ENCODE data around the gene KCNQ5.

DNA sequence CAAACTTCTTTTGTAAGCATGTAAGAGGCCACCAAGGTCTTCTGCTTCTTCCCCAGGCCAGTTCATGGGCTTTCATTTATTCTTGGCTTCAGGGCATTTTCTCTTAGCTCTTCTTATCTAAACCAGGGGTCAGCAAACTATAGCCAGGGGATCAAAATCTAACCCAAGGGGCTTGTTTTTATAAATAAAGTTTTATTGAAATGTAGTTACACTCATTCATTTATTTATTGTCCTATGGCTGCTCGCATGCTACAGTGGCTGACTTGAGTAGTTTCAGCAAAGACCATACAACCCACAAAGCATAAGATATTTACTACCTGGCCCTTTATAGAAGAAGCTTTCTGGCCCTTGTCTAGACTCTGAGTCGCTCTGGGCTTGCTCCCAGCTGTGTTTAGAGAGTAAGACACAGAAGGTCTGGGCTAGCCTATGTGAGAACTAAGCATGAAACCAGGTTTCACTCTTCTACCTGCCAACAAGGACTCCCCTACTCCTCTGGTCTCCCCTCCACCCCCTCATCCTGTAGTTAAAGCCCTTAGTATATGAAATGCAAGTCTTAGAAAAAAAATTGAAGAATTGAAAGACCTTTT lies 560.2 kb downstream of the KCNQ5 start:
- TF ChIP-seq, protein P1, sequence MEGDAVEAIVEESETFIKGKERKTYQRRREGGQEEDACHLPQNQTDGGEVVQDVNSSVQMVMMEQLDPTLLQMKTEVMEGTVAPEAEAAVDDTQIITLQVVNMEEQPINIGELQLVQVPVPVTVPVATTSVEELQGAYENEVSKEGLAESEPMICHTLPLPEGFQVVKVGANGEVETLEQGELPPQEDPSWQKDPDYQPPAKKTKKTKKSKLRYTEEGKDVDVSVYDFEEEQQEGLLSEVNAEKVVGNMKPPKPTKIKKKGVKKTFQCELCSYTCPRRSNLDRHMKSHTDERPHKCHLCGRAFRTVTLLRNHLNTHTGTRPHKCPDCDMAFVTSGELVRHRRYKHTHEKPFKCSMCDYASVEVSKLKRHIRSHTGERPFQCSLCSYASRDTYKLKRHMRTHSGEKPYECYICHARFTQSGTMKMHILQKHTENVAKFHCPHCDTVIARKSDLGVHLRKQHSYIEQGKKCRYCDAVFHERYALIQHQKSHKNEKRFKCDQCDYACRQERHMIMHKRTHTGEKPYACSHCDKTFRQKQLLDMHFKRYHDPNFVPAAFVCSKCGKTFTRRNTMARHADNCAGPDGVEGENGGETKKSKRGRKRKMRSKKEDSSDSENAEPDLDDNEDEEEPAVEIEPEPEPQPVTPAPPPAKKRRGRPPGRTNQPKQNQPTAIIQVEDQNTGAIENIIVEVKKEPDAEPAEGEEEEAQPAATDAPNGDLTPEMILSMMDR (IDR thresholded peaks at IDR 0.05; ENCODE audit: insufficient read depth, low read length, poor library complexity, severe bottlenecking): no peak
- TF ChIP-seq EZH2phosphoT487 (conservative IDR thresholded peaks at IDR 0.05; ENCODE audit: low read length): no peak

All from SU-DHL-6 (cell line).